GM10266 (cell line): ENCODE measurements around the gene CHDH.

Experiments used
- DNase-seq: peaks from one replicate; pipeline ENCODE4 v3.0.0; 2012; ENCODE audit errors: extremely low spot score
- TF ChIP-seq, protein P1 (sequence below): IDR thresholded peaks from 2 replicates; pipeline ENCODE4 v1.5.1; 2012; ENCODE audit warnings: mild to moderate bottlenecking, low read depth; ENCODE audit not compliant: control insufficient read depth, insufficient read depth; ENCODE audit errors: missing control alignments

The CHDH gene

GRCh38 chr3:53823956-53824657 is 22.1 kb downstream of the CHDH start:
- DNase-seq, result no peak
- TF ChIP-seq, protein P1, sequence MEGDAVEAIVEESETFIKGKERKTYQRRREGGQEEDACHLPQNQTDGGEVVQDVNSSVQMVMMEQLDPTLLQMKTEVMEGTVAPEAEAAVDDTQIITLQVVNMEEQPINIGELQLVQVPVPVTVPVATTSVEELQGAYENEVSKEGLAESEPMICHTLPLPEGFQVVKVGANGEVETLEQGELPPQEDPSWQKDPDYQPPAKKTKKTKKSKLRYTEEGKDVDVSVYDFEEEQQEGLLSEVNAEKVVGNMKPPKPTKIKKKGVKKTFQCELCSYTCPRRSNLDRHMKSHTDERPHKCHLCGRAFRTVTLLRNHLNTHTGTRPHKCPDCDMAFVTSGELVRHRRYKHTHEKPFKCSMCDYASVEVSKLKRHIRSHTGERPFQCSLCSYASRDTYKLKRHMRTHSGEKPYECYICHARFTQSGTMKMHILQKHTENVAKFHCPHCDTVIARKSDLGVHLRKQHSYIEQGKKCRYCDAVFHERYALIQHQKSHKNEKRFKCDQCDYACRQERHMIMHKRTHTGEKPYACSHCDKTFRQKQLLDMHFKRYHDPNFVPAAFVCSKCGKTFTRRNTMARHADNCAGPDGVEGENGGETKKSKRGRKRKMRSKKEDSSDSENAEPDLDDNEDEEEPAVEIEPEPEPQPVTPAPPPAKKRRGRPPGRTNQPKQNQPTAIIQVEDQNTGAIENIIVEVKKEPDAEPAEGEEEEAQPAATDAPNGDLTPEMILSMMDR, result no peak

DNA sequence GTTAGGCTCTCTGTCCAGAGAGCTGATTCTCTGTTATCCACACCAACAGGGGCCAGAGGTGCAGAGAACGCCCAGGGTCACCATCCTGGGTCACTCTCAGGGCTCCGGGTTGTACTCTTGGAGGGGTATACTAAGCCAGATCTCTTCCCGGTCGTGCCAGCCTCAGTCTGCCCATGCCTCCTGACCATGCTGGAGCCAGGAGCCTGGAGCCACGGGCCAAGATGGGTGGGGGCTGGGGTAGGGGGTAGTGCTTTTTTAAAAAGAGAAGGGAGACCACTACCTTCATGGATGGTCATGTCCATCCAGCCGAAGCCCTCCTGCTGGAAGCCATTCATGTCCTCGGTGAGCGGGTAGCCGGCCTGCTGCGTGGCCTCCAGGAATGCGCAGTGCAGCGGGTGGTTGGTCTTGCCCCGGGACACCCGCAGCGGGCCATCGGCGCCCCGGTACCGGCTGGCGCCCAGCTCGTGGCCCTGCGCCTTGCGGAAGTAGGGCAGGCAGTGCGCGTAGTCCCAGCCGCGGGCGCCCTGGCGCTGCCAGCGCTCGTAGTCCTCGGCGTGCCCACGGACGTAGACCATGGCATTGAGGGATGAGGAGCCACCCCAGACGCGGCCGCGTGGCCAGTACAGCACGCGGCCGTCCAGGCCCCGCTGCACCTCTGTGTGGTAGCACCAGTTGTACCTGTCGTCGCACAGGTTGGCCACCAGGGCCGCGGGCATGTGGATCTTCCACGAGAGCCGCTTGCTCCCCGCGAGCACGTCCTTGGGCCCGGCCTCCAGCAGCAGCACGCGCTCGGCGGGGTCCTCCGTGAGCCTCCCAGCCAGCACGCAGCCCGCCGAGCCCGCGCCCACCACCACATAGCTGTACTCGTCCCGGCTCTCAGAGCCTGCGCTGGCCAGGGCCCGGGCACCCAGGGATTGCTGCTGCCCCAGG is 22.9 kb downstream of the CHDH start:
- DNase-seq, result no peak
- TF ChIP-seq, protein P1, result no peak

DNA sequence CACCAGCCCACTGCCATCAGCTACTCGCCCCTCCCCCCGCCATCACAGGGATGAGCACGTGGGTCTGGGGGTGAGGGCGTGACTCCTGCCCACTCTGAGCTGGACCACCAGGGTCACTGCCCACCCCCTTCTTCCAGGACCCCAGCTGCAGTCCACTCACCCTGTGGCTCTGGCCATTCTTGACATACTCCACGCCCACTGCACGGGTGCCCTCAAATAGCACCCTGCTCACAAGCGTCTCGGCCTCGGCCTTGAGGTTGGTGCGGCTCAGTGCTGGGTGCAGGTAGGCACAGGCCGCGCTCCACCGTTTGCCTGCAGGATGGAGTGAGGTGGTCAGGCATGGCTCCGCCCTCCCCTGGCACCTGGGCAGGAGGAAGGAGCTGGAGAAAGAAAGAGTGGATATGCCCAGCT is 23.9 kb downstream of the CHDH start:
- TF ChIP-seq, protein P1, result no peak
- DNase-seq, result no peak

DNA sequence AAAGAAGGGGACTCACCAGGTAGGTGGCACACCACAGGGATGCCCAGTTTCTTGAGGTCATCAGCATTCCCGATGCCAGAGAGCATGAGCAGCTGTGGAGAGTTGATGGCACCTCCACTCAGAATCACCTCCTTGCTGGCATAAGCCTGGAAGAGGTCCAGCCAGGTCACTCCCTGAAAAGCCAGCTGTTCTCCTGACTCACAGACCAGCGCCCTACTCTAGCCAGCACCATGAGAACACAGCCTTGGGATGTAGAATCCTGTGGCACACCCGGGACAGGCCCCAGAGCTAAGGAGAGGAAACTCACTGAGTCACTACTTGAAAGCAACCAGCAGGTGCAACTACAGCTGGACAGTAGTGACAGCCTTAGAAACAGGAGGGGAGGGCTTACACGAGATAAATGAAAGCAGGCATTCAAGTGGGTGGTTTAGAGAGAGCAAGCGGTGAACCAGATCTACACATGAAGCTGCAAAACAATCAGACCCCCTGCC is 24.5 kb downstream of the CHDH start:
- DNase-seq, result no peak
- TF ChIP-seq, protein P1, result no peak

- DNase-seq, result no peak
- TF ChIP-seq, protein P1, result no peak
Measured at GRCh38 chr3:53820756-53821580, 25.3 kb downstream of the CHDH start.

DNA sequence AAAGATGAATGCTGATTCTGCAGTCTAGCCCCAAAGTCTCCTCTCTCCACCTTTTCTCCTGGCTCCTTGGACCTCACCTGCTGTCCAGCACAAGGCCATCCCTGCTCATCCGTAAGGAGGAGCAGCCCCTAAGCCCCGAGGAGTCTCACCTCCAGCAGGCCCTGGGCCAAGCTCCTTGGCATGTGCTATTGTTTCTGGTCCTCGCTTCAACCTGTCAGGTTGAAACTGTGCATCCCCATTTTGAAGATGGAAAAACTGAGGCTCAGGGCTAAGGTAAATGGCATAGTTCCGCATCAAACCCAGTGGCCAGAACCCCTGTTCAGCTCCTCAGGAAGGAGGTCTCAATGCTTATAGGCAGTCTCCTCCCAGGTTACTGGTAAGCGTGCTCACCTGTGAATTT is 26.1 kb downstream of the CHDH start:
- TF ChIP-seq, protein P1, result no peak
- no peak for DNase-seq
